ENCODE results near the gene METTL13.

METTL13 gene

GRCh38 chr1:171781176-171781875, at the start of gene METTL13:
Gene METTL13, plus strand, starts transcription at chr1:171781660. Its CDS starts 308 bp downstream, at chr1:171781968.
- peak; percentile 100 for DNase-seq

- no peak for DNase-seq
Observed at GRCh38 chr1:171736196-171736595, 45.3 kb upstream of the METTL13 start.

- no peak for DNase-seq
Observed at GRCh38 chr1:171738911-171739310, 42.5 kb upstream of the METTL13 start.

GRCh38 chr1:171739656-171740055, 41.8 kb upstream of the METTL13 start:
- DNase-seq: no peak

GRCh38 chr1:171740356-171740863, 41.0 kb upstream of the METTL13 start:
- no peak for DNase-seq

DNA sequence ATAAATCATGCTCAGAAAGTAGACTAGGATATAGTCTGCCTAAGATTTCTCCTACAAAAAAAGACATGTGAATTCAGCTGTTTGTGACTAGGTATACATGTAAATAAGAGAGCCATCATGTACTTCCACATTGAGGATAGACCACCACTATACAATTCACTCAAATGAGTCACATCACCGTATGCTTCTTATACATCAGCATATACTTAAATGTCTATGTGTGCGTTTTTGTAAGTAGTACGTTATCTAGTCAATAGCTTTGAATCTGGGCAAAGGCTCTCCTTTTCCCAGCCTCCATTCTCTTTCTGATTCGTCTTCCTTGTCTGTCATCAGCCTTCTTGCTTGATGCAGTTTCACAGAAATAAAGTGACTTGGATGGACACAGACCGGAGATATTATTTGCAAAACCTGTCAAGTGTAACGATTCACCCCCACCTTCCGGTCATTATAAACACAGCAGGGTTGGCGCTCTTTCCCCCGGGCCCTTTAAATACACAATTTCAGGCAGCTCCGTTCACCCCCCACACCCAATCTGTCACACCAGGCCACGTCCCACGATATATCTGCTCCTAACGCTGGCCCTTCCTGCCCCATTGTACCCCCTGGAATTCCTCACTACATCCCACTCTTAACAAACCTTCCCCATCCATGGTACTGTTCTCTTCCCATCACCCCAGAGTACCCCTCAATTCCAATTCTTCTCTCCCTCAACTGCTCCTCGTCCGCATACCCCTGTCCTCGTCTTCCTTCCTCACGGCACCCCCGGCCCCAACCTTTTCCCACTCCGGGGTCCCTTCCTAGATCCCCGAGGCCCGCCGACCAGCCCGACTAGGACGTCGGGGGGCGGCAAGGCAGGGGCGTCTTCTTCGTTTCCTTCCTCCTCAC, 40.2 kb upstream of the METTL13 start:
- peak; percentile 68 to 79 for DNase-seq

- peak; percentile 91 to 99 for DNase-seq
Observed at GRCh38 chr1:171741872-171742576, 39.4 kb upstream of the METTL13 start, which contains the start of gene VAMP4. Gene VAMP4, minus strand, starts transcription at chr1:171742065. Its CDS starts 3,651 bp downstream, at chr1:171738414.

- DNase-seq: peak; percentile 75 to 88
Observed at GRCh38 chr1:171742577-171742922, 38.9 kb upstream of the METTL13 start.

DNA sequence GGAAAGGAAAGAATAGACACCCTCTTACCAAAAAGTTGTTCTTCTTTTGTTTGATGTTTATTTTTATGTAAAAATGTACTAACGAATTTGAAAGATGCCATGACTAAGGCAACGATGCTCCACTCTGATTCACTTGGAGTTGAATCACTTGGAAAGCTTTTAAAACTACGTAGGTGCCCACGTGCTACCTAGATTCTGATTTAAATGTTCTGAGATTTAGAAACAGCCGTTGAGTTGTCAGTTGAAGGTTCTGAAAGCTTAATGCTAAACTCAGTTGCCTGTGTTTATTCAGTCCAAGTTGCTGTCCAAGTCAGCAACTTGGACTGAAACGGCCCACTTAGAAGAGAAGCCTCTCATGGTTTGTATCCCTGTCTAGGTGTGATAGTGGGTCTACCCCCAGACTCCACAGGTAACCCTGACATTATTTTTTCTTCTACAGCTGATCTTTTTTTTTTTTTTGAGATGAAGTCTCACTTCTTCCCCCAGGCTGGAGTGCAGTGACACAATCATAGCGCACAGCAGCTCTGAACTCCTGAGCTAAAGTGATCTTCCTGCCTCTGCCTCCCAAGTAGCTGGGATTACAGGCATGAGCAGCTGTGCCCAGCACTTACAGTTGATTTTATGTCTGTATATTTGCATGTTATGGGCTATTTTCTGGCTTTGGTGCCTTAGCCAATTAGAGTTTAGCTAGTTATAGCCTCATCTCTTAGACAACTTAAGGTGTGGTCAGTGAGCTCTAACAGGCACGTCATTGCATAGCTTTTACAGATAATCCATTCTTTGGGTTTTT, 38.2 kb upstream of the METTL13 start:
- peak; percentile 98 for DNase-seq

DNA sequence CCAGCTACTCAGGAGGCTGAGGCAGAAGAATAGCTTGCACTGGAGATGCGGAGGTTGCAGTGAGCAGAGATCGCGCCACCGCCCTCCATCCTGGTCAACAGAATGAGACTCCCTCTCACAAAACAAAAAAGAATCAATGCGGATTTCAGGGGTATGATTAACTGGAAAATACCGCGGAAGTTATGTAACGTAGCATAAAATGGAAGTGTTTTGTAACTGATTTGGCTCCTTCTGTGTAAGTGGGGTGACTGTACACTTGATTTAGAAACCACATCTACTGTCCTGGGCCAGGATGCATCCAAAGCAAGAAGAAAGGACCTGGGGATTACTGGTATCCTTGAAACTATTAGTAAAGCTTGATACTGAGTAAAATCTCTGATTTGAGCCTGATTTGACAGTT, 36.5 kb upstream of the METTL13 start:
- no peak for DNase-seq

- no peak for DNase-seq
Observed at GRCh38 chr1:171748651-171749050, 32.8 kb upstream of the METTL13 start.

GRCh38 chr1:171751221-171751620, 30.2 kb upstream of the METTL13 start:
- no peak for DNase-seq

DNA sequence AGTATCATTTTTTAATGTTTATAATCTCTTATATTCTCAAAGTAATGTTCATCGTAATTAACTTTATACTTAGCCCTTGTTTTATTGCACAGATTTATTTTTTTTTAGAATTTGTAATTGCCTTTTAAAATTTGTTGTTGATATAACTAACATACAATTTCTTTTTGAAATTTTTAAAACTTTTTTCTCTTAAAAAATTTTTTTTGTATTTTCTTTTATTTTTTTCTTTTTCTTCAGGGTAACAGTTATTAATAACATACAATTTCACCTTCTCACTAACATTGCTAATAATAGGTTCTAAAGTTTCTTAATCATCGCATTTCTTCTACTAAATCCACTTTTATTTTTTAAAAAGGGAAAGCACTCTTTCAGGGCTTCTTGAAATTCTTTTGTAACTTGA, 28.3 kb upstream of the METTL13 start:
- DNase-seq: no peak

GRCh38 chr1:171753685-171754352, 27.6 kb upstream of the METTL13 start:
- DNase-seq: no peak

- DNase-seq: no peak
Observed at GRCh38 chr1:171754353-171754705, 27.1 kb upstream of the METTL13 start.

DNA sequence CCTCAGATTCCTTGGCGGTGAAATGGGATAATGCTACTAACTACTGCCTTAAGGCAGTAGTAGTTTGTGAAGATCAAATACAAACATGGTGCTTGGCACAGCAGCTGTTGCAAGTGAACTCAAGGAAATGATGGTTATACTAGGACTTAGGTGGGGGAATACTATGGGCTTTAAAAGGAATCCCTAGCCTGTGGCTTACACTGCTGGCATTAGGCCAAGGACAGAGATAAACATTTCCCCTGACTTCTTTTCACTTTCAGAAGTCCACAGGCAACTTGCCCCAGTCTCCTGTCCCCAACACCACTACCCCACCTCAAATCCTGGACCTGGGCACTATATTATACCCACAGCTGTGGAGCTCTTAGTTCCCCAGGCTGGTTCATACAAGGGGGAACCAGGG, 26.5 kb upstream of the METTL13 start:
- DNase-seq: no peak

DNA sequence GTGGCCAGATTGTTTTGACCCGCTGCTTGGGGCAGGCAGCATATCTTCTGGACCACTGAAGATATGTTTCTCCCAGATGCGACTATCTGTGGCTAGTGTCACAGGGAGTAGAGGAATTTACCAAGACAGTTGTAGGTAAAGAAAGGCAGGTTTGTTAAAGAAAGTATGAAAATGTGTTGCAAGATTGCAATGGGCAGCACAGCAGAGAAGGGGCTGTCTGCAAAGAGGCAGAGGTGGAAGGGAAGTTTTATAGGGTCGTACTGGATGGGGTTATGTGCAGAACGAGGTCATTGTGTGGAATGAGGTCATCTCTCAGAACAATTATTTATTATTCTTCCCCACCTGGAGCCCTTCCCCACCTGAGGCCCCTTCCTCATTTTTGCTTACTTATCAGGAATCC, 24.6 kb upstream of the METTL13 start:
- DNase-seq: no peak

DNA sequence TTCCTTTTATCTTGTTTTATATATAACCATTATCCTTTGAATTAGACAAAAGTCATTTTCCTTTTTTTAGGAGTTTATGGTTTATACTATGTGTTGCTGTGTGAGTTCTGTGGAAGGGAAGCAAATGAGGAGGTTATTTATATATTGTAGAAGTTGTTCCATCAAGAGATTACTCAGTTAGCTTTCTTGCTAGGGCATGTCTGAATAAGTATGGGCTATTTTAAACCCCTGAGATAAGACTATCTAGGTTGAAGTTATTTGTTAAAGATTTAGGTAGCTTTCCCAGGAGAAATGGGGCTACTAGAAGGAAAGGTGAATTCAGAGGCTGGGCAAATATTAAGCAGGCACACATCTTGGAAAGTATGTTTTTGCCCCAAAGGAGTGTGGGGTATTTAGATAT, 23.4 kb upstream of the METTL13 start:
- no peak for DNase-seq

DNA sequence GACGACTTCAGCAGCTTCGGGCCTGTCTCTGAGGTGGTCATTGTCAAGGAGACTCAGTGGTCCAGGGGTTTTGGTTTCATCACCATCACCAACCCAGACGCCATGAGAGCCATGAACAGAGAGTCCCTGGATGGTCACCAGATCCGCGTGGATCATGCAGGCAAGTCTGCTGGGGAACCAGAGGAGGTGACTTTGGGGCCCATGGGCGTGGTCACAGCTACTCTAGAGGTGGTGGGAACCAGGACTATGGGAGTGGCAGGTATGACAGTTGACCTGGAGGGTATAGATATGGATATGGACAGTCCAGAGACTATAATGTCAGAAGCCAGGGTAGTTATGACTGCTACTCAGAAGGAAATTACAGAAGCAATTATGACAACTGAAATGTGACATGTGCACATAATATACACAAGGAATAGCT, 19.3 kb upstream of the METTL13 start:
- no peak for DNase-seq

- DNase-seq: no peak
Observed at GRCh38 chr1:171763764-171764163, 17.7 kb upstream of the METTL13 start.

- DNase-seq: no peak
Observed at GRCh38 chr1:171769171-171769570, 12.3 kb upstream of the METTL13 start.

DNA sequence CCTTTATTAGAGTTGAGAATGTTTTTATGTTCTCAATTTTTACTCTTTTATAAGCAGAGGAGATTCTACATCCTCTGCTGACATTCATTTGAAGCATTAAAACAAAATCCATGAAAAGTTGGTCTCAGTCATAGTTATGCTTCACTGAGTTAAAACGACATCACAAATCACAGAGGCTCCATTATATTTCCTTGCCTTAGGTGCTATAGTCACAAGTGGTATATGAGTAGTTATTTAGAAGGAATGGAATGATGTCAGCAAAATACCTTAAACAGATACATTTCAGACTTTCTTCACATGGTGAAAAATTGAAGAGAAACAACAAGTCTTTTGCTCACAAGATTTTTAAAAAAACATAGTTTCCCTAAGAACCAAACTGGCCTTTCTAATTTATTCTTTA, 11.7 kb upstream of the METTL13 start:
- no peak for DNase-seq

Data from NCI-H526 (cell line).